ENCODE measurements around the gene IFIT1B.

IFIT1B gene

DNA sequence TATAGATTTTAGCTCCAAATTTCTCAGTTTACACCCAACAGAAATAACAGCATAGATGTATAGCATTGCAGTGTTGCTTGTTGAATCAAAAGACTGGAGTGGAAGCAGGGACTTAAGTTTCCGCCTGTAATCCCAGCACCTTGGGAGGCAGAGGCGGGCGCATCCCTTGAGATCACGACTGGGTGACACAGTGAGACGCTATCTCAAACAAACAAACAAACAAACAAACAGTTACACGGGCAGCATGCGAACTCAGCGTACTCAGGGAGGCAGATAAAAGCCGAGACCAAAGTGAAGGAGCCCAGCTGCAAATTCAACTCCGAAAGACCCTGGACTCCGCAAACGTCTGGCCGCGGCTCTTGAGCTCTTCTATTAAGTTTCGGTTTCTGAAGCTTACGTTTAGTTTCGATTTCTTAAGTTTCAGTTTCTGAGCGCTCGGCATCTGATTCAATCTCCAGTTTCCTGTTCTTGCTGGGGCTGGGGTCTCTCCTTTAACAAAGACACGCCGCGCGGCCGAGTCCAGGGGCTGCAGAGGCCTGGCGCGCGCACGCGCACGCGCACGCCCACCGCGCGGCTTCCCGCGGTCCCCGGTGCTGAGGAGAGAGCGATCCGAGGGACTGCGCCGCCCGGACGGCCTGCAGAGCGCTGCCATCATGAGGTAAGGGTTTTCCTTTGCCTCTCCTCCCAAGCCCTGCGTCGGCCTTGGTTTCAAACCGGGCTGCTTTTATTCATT lies 36.5 kb downstream of the IFIT1B start, which contains the start of gene IFIT5:
TSS of gene IFIT5 (plus strand) at position 423 of the 733 bp plus-strand sequence. CDS start at position 654, 231 bp downstream.
- DNase-seq (ENCODE audit: low spot score), result peak; percentile 87

DNA sequence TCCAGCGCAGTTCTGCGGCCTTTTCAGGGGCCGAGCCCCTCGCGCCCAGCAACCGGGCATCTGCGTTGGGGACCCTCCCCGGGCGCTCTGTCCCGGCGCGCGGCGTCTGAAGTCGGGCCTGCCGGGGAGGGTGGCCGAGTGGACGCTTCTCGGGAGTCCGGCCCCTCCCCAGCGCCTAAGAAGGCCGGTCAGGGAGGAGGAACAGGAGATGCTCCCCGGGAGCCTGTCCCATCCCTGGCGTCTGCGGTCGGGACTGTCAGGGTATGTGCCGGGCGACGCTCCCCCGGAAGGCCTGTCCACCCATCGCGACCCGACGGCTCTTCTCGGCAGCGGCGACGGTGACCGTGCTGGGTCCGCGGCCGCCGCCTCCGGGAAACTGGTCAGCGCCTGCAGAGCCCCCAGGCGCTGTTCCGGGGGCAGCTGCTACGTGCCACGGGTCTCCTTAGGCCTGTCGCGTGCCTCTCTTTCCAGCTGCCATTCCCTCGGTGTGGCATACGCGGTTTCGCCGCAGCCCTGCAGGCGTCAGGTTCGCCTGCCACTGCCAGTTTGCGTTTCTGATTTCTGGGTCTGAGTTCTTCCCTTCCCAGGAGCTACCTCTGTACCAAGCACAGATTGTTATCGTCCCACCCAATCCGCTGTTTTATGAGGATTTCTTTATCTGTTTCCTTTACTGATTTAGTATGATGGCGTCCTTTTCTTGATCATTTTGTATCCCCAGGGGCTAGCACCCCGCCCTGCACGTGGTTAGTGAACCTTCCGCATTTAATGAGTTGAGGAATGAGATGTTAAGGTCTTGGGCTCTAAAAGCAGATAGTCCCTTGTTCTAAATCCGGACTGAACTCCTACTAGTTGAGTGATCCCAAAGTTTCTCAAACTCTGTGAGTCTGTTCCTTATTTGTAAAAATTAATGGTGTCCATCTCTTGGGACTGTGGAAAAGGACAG lies 37.3 kb downstream of the IFIT1B start:
- peak; percentile 43 for DNase-seq (ENCODE audit: low spot score)

DNA sequence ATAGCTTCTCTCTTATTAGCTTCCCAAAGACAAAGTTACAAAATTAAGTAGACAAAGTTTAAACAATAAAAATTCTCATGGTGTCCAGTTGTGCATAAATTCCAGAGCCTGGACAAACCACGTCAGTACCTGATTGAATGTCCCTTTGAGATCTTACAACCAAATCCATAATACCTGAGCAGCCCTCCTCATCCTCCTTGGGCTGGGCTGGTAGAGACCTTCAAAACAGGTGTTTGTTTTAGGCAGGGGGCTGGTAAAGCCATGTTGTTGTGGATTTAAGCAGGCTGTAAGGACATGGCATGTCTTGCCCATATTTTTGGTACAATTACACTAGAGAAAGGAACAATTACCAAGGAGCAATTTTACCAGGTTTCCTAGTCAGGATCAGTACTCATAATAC lies 38.6 kb downstream of the IFIT1B start:
- no peak for DNase-seq (ENCODE audit: low spot score)

DNA sequence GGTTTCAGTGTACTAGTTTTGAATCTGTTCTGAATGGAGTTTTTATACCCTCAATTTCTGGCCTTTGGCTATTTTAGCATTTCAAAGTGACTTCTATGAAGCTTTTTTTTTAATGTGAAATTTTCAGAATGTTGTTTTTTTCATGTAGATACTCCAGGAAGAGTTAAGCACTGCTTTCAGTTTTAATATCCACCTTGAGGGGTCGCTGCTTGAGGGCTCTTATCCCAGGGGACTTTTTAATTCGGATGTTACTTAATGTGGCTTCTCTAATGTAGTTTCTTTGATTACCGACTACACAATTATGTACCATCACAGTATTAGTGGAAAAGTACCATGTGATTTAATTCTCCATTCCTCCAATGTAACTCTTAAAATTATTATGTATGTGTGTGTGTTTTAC lies 41.7 kb downstream of the IFIT1B start:
- no peak for DNase-seq (ENCODE audit: low spot score)

DNA sequence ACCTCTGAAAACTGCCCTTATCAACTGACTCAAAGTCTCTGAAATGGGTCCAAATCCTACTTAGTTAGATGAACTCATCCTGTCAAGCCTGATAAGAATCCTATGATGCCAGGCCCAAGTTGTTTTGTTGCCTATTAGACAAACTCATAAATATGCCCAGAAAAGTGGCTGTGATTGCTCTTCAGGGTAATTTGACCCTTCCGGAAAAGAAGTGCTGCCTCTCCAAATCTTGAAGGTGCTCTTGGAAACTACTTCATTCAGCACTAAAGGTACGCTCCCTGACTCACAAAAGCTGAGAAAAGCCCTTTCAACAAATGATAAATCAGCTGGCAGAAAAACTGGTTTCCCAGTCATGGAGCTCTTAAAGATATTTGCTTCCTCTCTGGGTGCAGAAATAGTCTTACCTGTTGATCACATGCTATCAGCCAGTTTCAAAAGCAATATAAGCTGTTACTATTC lies 43.2 kb downstream of the IFIT1B start:
- DNase-seq (ENCODE audit: low spot score), result no peak

- no peak for DNase-seq (ENCODE audit: low spot score)
Measured at GRCh38 chr10:89425000-89425399, 47.1 kb downstream of the IFIT1B start.

DNA sequence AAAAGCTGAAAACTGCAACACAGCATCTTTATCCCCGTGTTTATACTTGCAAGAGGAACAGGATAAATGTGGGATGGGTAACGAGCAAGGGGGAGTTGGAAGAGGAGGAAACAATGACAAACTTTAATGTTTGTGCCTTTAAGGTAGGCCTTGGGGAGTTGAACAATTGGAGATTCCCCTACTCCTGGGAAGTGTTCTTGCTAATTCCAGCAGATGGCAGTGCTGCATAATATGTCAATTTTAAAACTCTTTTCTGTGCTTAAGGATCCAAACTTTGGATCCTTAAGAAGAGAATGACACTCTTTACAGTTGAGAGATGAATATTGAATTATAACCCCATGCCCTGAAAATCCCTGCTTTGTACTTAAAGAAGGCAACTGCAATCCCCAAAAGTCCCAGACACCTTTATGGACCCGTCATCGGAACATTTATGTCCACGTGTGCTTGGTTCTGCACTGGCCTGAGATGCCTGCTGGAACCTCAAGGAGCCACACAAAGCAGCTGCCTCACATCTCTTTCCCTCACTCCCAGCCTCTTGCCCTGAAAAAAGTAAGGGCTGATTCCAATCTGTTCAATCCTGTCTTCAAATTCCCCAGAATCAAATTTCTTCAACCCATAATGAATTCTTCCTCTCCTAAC lies 48.5 kb downstream of the IFIT1B start:
- DNase-seq (ENCODE audit: low spot score), result peak; percentile 68

DNA sequence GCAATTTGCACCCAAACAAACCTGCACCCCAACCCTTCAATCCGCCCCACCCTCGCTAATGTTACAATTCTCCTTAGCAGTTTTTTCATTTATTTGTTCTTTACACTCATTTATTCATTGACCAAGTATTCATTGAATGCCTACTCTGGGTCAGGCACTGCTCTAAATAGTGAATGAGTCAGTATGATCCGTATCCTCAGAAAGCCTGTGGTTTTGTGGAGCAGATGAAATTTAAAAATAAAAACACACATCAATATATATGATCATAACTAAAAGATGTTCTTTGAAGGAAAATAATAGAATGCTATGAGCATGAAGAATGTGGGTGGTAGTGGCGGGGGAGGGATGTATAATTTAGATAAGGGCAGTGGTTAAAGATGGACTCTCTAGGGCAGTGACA lies 49.8 kb downstream of the IFIT1B start:
- DNase-seq (ENCODE audit: low spot score), result no peak

- DNase-seq (ENCODE audit: low spot score), result no peak
Measured at GRCh38 chr10:89428877-89429276, 51.0 kb downstream of the IFIT1B start.

DNA sequence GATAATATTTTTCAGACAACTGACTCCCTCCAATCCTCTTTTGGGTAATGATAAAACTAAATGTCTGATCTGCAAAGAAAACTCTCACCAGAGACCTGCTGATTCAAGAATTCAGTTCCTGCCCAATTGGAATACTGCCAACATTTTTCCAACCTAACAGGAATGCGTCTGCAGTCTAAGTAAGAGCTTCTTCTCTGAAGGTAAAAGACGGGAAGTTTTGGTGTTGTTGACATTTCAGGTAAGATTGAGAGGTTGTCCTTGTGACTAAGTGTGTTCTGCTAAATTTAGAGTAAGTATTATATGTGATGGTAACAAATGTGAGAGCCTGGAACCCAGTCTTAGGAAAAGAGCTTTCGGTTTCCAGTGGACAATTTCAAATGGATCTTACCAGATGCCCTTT lies 54.1 kb downstream of the IFIT1B start:
- peak; percentile 37 for DNase-seq (ENCODE audit: low spot score)

Measured in iPS-NIHi11 (cell line).